ENCODE data around the gene WNT2B. TPM values are rescaled to one million over a fixed set of nuclear protein-coding genes. Genes with fewer than 3 reads are reported as not detected.
A peak's percentile ranks its signal among the peaks of the same experiment; 100 is the strongest.

Gene WNT2B
- total RNA-seq (2022), result 0.75 and 1.7 TPM in 2 replicates
- Bru-seq, nascent RNA, result percentile 48 among the genes with signal in this experiment
- BruChase-seq, experiment 1, labeled RNA remaining after a 6-hour chase, result percentile 69 among the genes with signal in this experiment
- BruChase-seq, experiment 2, labeled RNA remaining after a 2-hour chase, result percentile 61 among the genes with signal in this experiment
- long read RNA-seq, partial matches to known transcripts, result 0 of 1 reads
- long read RNA-seq, other reads (novel, unspliced or antisense), result 1 of 1 reads

- no peaks in the 10 kb centered on the region for H3K4me1 Mint-ChIP-seq (ENCODE audit: insufficient read depth, unreplicated experiment)
- H3K4me3 Mint-ChIP-seq (ENCODE audit: unreplicated experiment), result peak within 1 kb of the TSS; percentile 75
- peak; percentile 23 for DNase-seq (ENCODE audit: unreplicated experiment)
- no peaks in the 10 kb centered on the region for H3K36me3 Mint-ChIP-seq (ENCODE audit: insufficient read depth, unreplicated experiment)
- H3K27ac Mint-ChIP-seq (ENCODE audit: low read depth, unreplicated experiment), result no peak within 1 kb of the TSS
- H3K27me3 Mint-ChIP-seq (ENCODE audit: insufficient read depth, unreplicated experiment), result peaks cover 13% of the 10 kb centered on the region
- ChIA-PET CTCF (interaction anchor here (0.7 kb wide), 1 partner anchor 42 kb away, joined by 4 read pairs; no protein-coding TSS in a partner anchor), POLR2A (no interaction called here)
- H3K9me3 Mint-ChIP-seq (ENCODE audit: unreplicated experiment), result no peaks in the 10 kb centered on the region
- intact Hi-C loops (cut with micrococcal nuclease), result no loop called here
- no peak for TF ChIP-seq CTCF (IDR thresholded peaks at IDR 0.05; ENCODE audit: unreplicated experiment)
- BruUV-seq (replicated peaks), result no TSS peak
Observed at GRCh38 chr1:112508278-112509004, at the start of gene WNT2B. Gene WNT2B, plus strand, starts transcription at chr1:112508965. Its CDS starts 298 bp downstream, at chr1:112509263.

GRCh38 chr1:112460615-112461014 lies 48.1 kb upstream of the WNT2B start:
- ChIA-PET CTCF (interaction anchor here (1.5 kb wide), 1 partner anchor 70 kb away, joined by 3 read pairs; no protein-coding TSS in a partner anchor), POLR2A (no interaction called here)
- Mint-ChIP-seq H3K36me3 (ENCODE audit: insufficient read depth, unreplicated experiment) (peaks cover 45% of the 10 kb centered on the region), H3K4me3 (ENCODE audit: unreplicated experiment) (no peak overlapping the region), H3K9me3 (ENCODE audit: unreplicated experiment) (no peaks in the 10 kb centered on the region), H3K27ac (ENCODE audit: low read depth, unreplicated experiment) (no peak overlapping the region), H3K27me3 (ENCODE audit: insufficient read depth, unreplicated experiment) (no peaks in the 10 kb centered on the region), H3K4me1 (ENCODE audit: insufficient read depth, unreplicated experiment) (peaks cover 6% of the 10 kb centered on the region)
- no peak for DNase-seq (ENCODE audit: unreplicated experiment)
- BruUV-seq (replicated peaks), result no TSS peak
- TF ChIP-seq CTCF (IDR thresholded peaks at IDR 0.05; ENCODE audit: unreplicated experiment), result no peak
- intact Hi-C loops (cut with micrococcal nuclease), result no loop called here

- CTCF ChIA-PET, result interaction anchor here (0.9 to 9.1 kb wide), 3 partner anchors 70 to 93 kb away, joined by 3 to 191 read pairs (median 3); no protein-coding TSS in a partner anchor
- no peak for TF ChIP-seq CTCF (IDR thresholded peaks at IDR 0.05; ENCODE audit: unreplicated experiment)
- no peak overlapping the region for H3K27ac Mint-ChIP-seq (ENCODE audit: low read depth, unreplicated experiment)
- H3K36me3 Mint-ChIP-seq (ENCODE audit: insufficient read depth, unreplicated experiment), result peaks cover 42% of the 10 kb centered on the region
- H3K4me3 Mint-ChIP-seq (ENCODE audit: unreplicated experiment), result no peak overlapping the region
- no peaks in the 10 kb centered on the region for H3K27me3 Mint-ChIP-seq (ENCODE audit: insufficient read depth, unreplicated experiment)
- no peak for DNase-seq (ENCODE audit: unreplicated experiment)
- peaks cover 14% of the 10 kb centered on the region for H3K4me1 Mint-ChIP-seq (ENCODE audit: insufficient read depth, unreplicated experiment)
- BruUV-seq (replicated peaks), result no TSS peak
- POLR2A ChIA-PET, result interaction anchor here (0.7 to 1.2 kb wide), 2 partner anchors 17 to 878 kb away, joined by 3 read pairs; no protein-coding TSS in a partner anchor
- H3K9me3 Mint-ChIP-seq (ENCODE audit: unreplicated experiment), result no peaks in the 10 kb centered on the region
- intact Hi-C loops (cut with micrococcal nuclease), result no loop called here
Observed at GRCh38 chr1:112461200-112461871, 47.4 kb upstream of the WNT2B start.

- TF ChIP-seq CTCF (IDR thresholded peaks at IDR 0.05; ENCODE audit: unreplicated experiment), result no peak
- ChIA-PET POLR2A (no interaction called here), CTCF (interaction anchor here (0.7 to 9.1 kb wide), 4 partner anchors 39 to 343 kb away, joined by 3 to 191 read pairs (median 4); no protein-coding TSS in a partner anchor)
- Mint-ChIP-seq H3K27me3 (ENCODE audit: insufficient read depth, unreplicated experiment) (no peaks in the 10 kb centered on the region), H3K36me3 (ENCODE audit: insufficient read depth, unreplicated experiment) (peaks cover 28% of the 10 kb centered on the region), H3K4me1 (ENCODE audit: insufficient read depth, unreplicated experiment) (peaks cover 15% of the 10 kb centered on the region), H3K4me3 (ENCODE audit: unreplicated experiment) (no peak overlapping the region), H3K9me3 (ENCODE audit: unreplicated experiment) (no peaks in the 10 kb centered on the region), H3K27ac (ENCODE audit: low read depth, unreplicated experiment) (no peak overlapping the region)
- intact Hi-C loops (cut with micrococcal nuclease), result no loop called here
- BruUV-seq (replicated peaks), result no TSS peak
- no peak for DNase-seq (ENCODE audit: unreplicated experiment)
Observed at GRCh38 chr1:112462953-112463279, 45.8 kb upstream of the WNT2B start.
